H1 (cell line): ENCODE data around the gene AUH. TPM values are rescaled to one million over a fixed set of nuclear protein-coding genes. Genes with fewer than 3 reads are reported as not detected.

ENCODE experiments used
- CTCF ChIA-PET: fragments of 300-600 bp; sonication (Branson Sonifier 250); formaldehyde crosslinking; loops from one replicate; lab custom pipeline; 2021; ENCODE audit not compliant: partially characterized antibody; lab: Charles Lee
- POLR2A ChIA-PET: fragments of 300-600 bp; sonication (Branson Sonifier 250); formaldehyde crosslinking; loops from one replicate; lab custom pipeline; 2021; ENCODE audit warnings: inconsistent platforms; ENCODE audit not compliant: partially characterized antibody; lab: Charles Lee
- DNase-seq, 2 experiments: peaks; one replicate each; pipeline versions ENCODE4 v3.0.0 to v3.0.0-alpha.2; 2010 to 2022; ENCODE audit warnings: low spot score in 2 of 2, low read depth in 1 of 2, mixed read lengths in 1 of 2
- FAIRE-seq: peaks from 2 replicates; lab custom pipeline; 2011; peaks lifted over from hg19 to GRCh38; lab: Jason Lieb, UNC
- H2AFZ ChIP-seq: 2 replicates; pipeline ENCODE4 v1.8.1; 2012; ENCODE audit warnings: low read length, inconsistent platforms
- H2AK5ac ChIP-seq: 2 replicates; pipeline ENCODE4 v1.6.1; 2013; ENCODE audit warnings: low read depth, low read length
- H2BK120ac ChIP-seq: replicated peaks from 2 replicates; pipeline ENCODE3; 2013; ENCODE audit warnings: low read depth, low read length, inconsistent platforms
- H2BK12ac ChIP-seq: 2 replicates; pipeline ENCODE4 v1.6.1; 2013; ENCODE audit warnings: low read depth, low read length
- H2BK15ac ChIP-seq: 2 replicates; pipeline ENCODE4 v1.6.1; 2013; ENCODE audit warnings: low read length
- H2BK20ac ChIP-seq: 2 replicates; pipeline ENCODE4 v1.6.1; 2013; ENCODE audit warnings: low read length
- H2BK5ac ChIP-seq: 2 replicates; pipeline ENCODE4 v1.6.1; 2013; ENCODE audit warnings: low read depth, low read length
- H3K14ac ChIP-seq: 2 replicates; pipeline ENCODE4 v1.6.1; 2013; ENCODE audit warnings: inconsistent platforms; ENCODE audit not compliant: insufficient read length
- H3K18ac ChIP-seq: 2 replicates; pipeline ENCODE4 v1.6.1; 2013; ENCODE audit warnings: low read length; ENCODE audit errors: extremely low read depth
- H3K23ac ChIP-seq: 2 replicates; pipeline ENCODE4 v1.6.1; 2013; ENCODE audit warnings: inconsistent platforms; ENCODE audit not compliant: insufficient read length
- H3K23me2 ChIP-seq: 2 replicates; pipeline ENCODE4 v1.6.1; 2013; ENCODE audit warnings: low read depth, low read length
- H3K27ac ChIP-seq: 2 replicates; pipeline ENCODE4 v1.6.1; 2011; ENCODE audit warnings: low read depth, low read length, inconsistent platforms
- H3K27me3 ChIP-seq, 4 experiments: replicated peaks in 1 of 4; 1 replicate in 1 of 4; 2 replicates in 3 of 4; pipeline versions ENCODE4 v1.6.1 to v1.8.1; 2011 to 2013; ENCODE audit warnings: low read length in 3 of 4, mild to moderate bottlenecking in 3 of 4, inconsistent platforms in 2 of 4, mixed read lengths in 2 of 4, moderate library complexity in 1 of 4; ENCODE audit not compliant: control insufficient read depth in 3 of 4, insufficient read depth in 3 of 4; ENCODE audit errors: extremely low read depth in 1 of 4
- H3K36me3 ChIP-seq, 4 experiments: 2 replicates each; pipeline versions ENCODE4 v1.6.1 to v1.8.1; 2011 to 2013; ENCODE audit warnings: mild to moderate bottlenecking in 4 of 4, low read length in 3 of 4, moderate library complexity in 2 of 4, control low read depth in 1 of 4, inconsistent platforms in 1 of 4; ENCODE audit not compliant: insufficient read depth in 4 of 4, control insufficient read depth in 2 of 4
- H3K4ac ChIP-seq: replicated peaks from 2 replicates; pipeline ENCODE3; 2013; ENCODE audit warnings: low read length, low read depth, mixed read lengths, inconsistent platforms; ENCODE audit not compliant: insufficient read length
- H3K4me1 ChIP-seq, 4 experiments: replicated peaks in 1 of 4; 1 replicate in 1 of 4; 2 replicates in 3 of 4; pipeline versions ENCODE4 v1.6.1 to v1.8.1; 2011 to 2013; ENCODE audit warnings: low read length in 3 of 4, inconsistent platforms in 2 of 4, mixed read lengths in 1 of 4; ENCODE audit not compliant: insufficient read depth in 4 of 4, control insufficient read depth in 3 of 4
- H3K4me2 ChIP-seq, 2 experiments: 2 replicates each; pipeline versions ENCODE4 v1.6.1 to v1.8.1; 2011 to 2013; ENCODE audit warnings: low read depth in 2 of 2, low read length in 2 of 2, control low read depth in 1 of 2, inconsistent platforms in 1 of 2, mild to moderate bottlenecking in 1 of 2; ENCODE audit not compliant: insufficient read depth in 1 of 2
- H3K4me3 ChIP-seq, 4 experiments: fragments of 200-600, 300-600 bp in 1 of 4; sonication (generic), shearing (Covaris generic), sonication (Bioruptor Twin) in 1 of 4; 2 replicates each; pipeline versions ENCODE4 v1.5.1 to v1.8.1; 2011 to 2016; ENCODE audit warnings: low read length in 4 of 4, low read depth in 3 of 4, control low read depth in 2 of 4, inconsistent platforms in 2 of 4, mild to moderate bottlenecking in 2 of 4, mixed read lengths in 1 of 4, moderate library complexity in 1 of 4; ENCODE audit not compliant: insufficient read depth in 2 of 4; ENCODE audit errors: extremely low read depth in 1 of 4
- H3K56ac ChIP-seq: replicated peaks from 2 replicates; pipeline ENCODE3; 2013; ENCODE audit warnings: low read depth, mild to moderate bottlenecking, mixed read lengths, low read length, inconsistent platforms; ENCODE audit not compliant: insufficient read length
- H3K79me1 ChIP-seq: 2 replicates; pipeline ENCODE4 v1.6.1; 2013; ENCODE audit warnings: low read depth, low read length, control low read depth
- H3K79me2 ChIP-seq, 2 experiments: 2 replicates each; pipeline versions ENCODE4 v1.6.1 to v1.8.1; 2012 to 2013; ENCODE audit warnings: low read length in 2 of 2, mild to moderate bottlenecking in 2 of 2, inconsistent platforms in 1 of 2; ENCODE audit not compliant: insufficient read depth in 2 of 2, control insufficient read depth in 1 of 2
- H3K9ac ChIP-seq, 4 experiments: replicated peaks in 1 of 4; 1 replicate in 1 of 4; 2 replicates in 3 of 4; pipeline versions ENCODE4 v1.6.1 to v1.8.1; 2011 to 2013; ENCODE audit warnings: low read depth in 3 of 4, low read length in 3 of 4, control low read depth in 2 of 4, mild to moderate bottlenecking in 2 of 4, moderate library complexity in 2 of 4, inconsistent platforms in 1 of 4; ENCODE audit errors: extremely low read depth in 1 of 4
- H3K9me3 ChIP-seq, 2 experiments: 2 replicates each; pipeline versions ENCODE4 v1.6.1 to v1.8.1; 2012 to 2013; ENCODE audit warnings: mild to moderate bottlenecking in 2 of 2, moderate library complexity in 2 of 2, control low read depth in 1 of 2, inconsistent platforms in 1 of 2, low read depth in 1 of 2, low read length in 1 of 2, mixed read lengths in 1 of 2; ENCODE audit not compliant: insufficient read depth in 2 of 2
- H4K20me1 ChIP-seq, 2 experiments: replicated peaks in 1 of 2; 2 replicates each; pipeline versions ENCODE3 to v1.8.1; 2011 to 2013; ENCODE audit warnings: inconsistent platforms in 2 of 2, low read length in 2 of 2, mild to moderate bottlenecking in 1 of 2; ENCODE audit not compliant: insufficient read depth in 2 of 2, control insufficient read depth in 1 of 2
- H4K5ac ChIP-seq: 2 replicates; pipeline ENCODE4 v1.6.1; 2013; ENCODE audit warnings: low read length, low read depth, mixed read lengths, inconsistent platforms; ENCODE audit not compliant: insufficient read length
- H4K8ac ChIP-seq: 2 replicates; pipeline ENCODE4 v1.8.0; 2013; ENCODE audit warnings: mild to moderate bottlenecking, moderate library complexity, low read length, inconsistent platforms; ENCODE audit not compliant: insufficient read depth; ENCODE audit errors: extremely low read depth
- H4K91ac ChIP-seq: replicated peaks from 2 replicates; pipeline ENCODE3; 2013; ENCODE audit warnings: low read length, mixed read lengths, inconsistent platforms; ENCODE audit not compliant: insufficient read length
- EP300 ChIP-seq, 2 experiments: IDR thresholded peaks; 1 replicate in 1 of 2; 2 replicates in 1 of 2; pipeline ENCODE4 v1.6.1; 2011 to 2012; ENCODE audit warnings: low read depth in 2 of 2, low read length in 2 of 2, mild to moderate bottlenecking in 2 of 2, borderline replicate concordance in 1 of 2, inconsistent platforms in 1 of 2, moderate library complexity in 1 of 2
- GABPA ChIP-seq: IDR thresholded peaks from 2 replicates; pipeline ENCODE4 v1.6.1; 2011; ENCODE audit warnings: mild to moderate bottlenecking, low read length, moderate library complexity, borderline replicate concordance; ENCODE audit not compliant: insufficient read depth
- KDM1A ChIP-seq: fragments of 200-600, 300-600 bp; sonication (generic); IDR thresholded peaks from 2 replicates; pipeline ENCODE4 v1.7.1; 2016; ENCODE audit warnings: mild to moderate bottlenecking, low read length, borderline replicate concordance
- KDM4A ChIP-seq: IDR thresholded peaks from one replicate; pipeline ENCODE4 v1.7.1; 2012; ENCODE audit warnings: low read depth, mild to moderate bottlenecking, moderate library complexity, low read length, inconsistent platforms; ENCODE audit not compliant: severe bottlenecking
- MAX ChIP-seq: IDR thresholded peaks from 2 replicates; pipeline ENCODE4 v1.6.1; 2012; ENCODE audit warnings: inconsistent platforms
- NRF1 ChIP-seq: IDR thresholded peaks from 2 replicates; pipeline ENCODE4 v1.6.1; 2011; ENCODE audit warnings: mild to moderate bottlenecking, low read depth, low read length, improper control_type of control experiment
- PHF8 ChIP-seq: fragments of 200-600 bp; sonication (generic); conservative IDR thresholded peaks from 2 replicates; pipeline ENCODE4 v1.7.1; 2012; ENCODE audit warnings: low read depth, mild to moderate bottlenecking, inconsistent platforms, low read length, moderate library complexity
- SIN3A ChIP-seq, 2 experiments: IDR thresholded peaks in 1 of 2; conservative IDR thresholded peaks in 1 of 2; 2 replicates each; pipeline ENCODE4 v1.6.1; 2011 to 2012; ENCODE audit warnings: low read length in 2 of 2, improper control_type of control experiment in 1 of 2, low read depth in 1 of 2, mild to moderate bottlenecking in 1 of 2
- SP1 ChIP-seq: IDR thresholded peaks from 2 replicates; pipeline ENCODE4 v1.6.1; 2011; ENCODE audit warnings: low read depth, low read length
- SRF ChIP-seq: IDR thresholded peaks from 2 replicates; pipeline ENCODE4 v1.6.1; 2011; ENCODE audit warnings: mild to moderate bottlenecking, low read depth, low read length, moderate library complexity
- TAF7 ChIP-seq: optimal IDR thresholded peaks from 2 replicates; pipeline ENCODE3; 2011; ENCODE audit warnings: low read depth, mild to moderate bottlenecking, inconsistent platforms, low read length, moderate library complexity, borderline replicate concordance
- TEAD4 ChIP-seq: IDR thresholded peaks from 2 replicates; pipeline ENCODE4 v1.6.1; 2012; ENCODE audit warnings: low read depth, low read length, inconsistent platforms, mixed read lengths
- YY1 ChIP-seq: IDR thresholded peaks from 2 replicates; pipeline ENCODE4 v1.6.1; 2011; ENCODE audit warnings: low read depth, mild to moderate bottlenecking, low read length
- WGBS, 2 experiments: shearing (Covaris generic) in 1 of 2; methylation state at CpG; one replicate each; pipeline versions ENCODE4 v1.1.6 to v1.1.7; 2013 to 2015; ENCODE audit warnings: low lambda C conversion rate in 2 of 2, mixed read lengths in 2 of 2, inconsistent platforms in 1 of 2, low coverage in 1 of 2, missing lambda C conversion rate in 1 of 2; ENCODE audit not compliant: insufficient replicate concordance in 2 of 2, insufficient coverage in 1 of 2, insufficient read length in 1 of 2; ENCODE audit errors: extremely low coverage in 1 of 2, missing lambda C conversion rate in 1 of 2; 5-methylcytosine and 5-hydroxymethylcytosine counted together
- polyA plus RNA-seq, 7 experiments: library from polyadenylated mRNA; depleted of rRNA in 3 of 7; stranded (reverse) in 5 of 7; unstranded in 2 of 7; fragments of >200 nt in 5 of 7; fragments of 200-250 nt in 2 of 7; gene quantifications; 1 replicate in 5 of 7; 2 replicates in 1 of 7; 4 replicates in 1 of 7; pipeline versions ENCODE4 v1.2.1 to v1.2.3, GENCODE V29; 2011 to 2013; ENCODE audit warnings: missing spikeins in 2 of 7, mixed read lengths in 2 of 7
- total RNA-seq: library from RNA; stranded (reverse); fragmentation: NEBNext Ultra II Directional; extraction: Animal tissue kit (Norgen Biotek cat#: 25700); gene quantifications from 2 replicates; pipeline ENCODE4 v1.2.1, GENCODE V29; 2021

AUH gene
- total and polyA plus RNA-seq, 2 of the 8 experiments (the other 6 are each of a cell fraction or from before 2014, with no cell fraction given): 5.8 to 21.9 TPM

GRCh38 chr9:91190062-91190461 lies 171.7 kb downstream of the AUH start:
- H3K4me1 ChIP-seq: peaks cover 0 to 3% (median 0%) of the 10 kb centered on the region in 4 experiments; a peak in 3 of 7 replicates
- no peak overlapping the region for H3K56ac ChIP-seq
- 89% methylated on average over 4 of the region's 4 CpGs; no CpG with 5 or more reads in 1 of the 2 experiments for WGBS, 2 experiments
- H4K5ac ChIP-seq: no peak overlapping the region
- no peak for DNase-seq
- no peak overlapping the region for H2BK120ac ChIP-seq
- no peak overlapping the region for H3K14ac ChIP-seq
- H3K9ac ChIP-seq: no peak overlapping the region
- peaks cover 10% of the 10 kb centered on the region; the same call in 1 of the 2 replicates for H3K23me2 ChIP-seq
- no peak overlapping the region for H3K4me2 ChIP-seq
- H2AFZ ChIP-seq: no peak overlapping the region
- CTCF ChIA-PET: no interaction called here
- H2BK15ac ChIP-seq: no peak overlapping the region
- H3K4me3 ChIP-seq: no peak overlapping the region
- no peak overlapping the region for H2BK5ac ChIP-seq
- H2BK12ac ChIP-seq: no peak overlapping the region
- H3K27me3 ChIP-seq: peaks cover 2 to 23% (median 19%) of the 10 kb centered on the region in 4 experiments
- FAIRE-seq: no peak
- no peak overlapping the region for H3K23ac ChIP-seq
- H3K79me1 ChIP-seq: no peaks in the 10 kb centered on the region
- no peak overlapping the region for H4K91ac ChIP-seq
- H2BK20ac ChIP-seq: no peak overlapping the region
- no peaks in the 10 kb centered on the region for H3K36me3 ChIP-seq
- no peaks in the 10 kb centered on the region for H4K20me1 ChIP-seq
- no peak overlapping the region for H4K8ac ChIP-seq
- H3K9me3 ChIP-seq: peaks cover 2 to 3% of the 10 kb centered on the region in 2 experiments; a peak in 1 of 4 replicates
- H3K4ac ChIP-seq: no peak overlapping the region
- H2AK5ac ChIP-seq: no peak overlapping the region
- H3K18ac ChIP-seq: no peak overlapping the region
- no peak overlapping the region for H3K27ac ChIP-seq
- POLR2A ChIA-PET: no interaction called here
- H3K79me2 ChIP-seq: no peaks in the 10 kb centered on the region
- TF ChIP-seq GABPA (no peak), TAF7 (no peak), PHF8 (no peak), EP300 (IDR thresholded peaks at IDR 0.05; ENCODE audit: borderline replicate concordance in 1 of 2, low read depth in 2 of 2, low read length in 2 of 2) (no peak), YY1 (no peak), TEAD4 (no peak), KDM4A (no peak), KDM1A (no peak), SRF (no peak), SIN3A (conservative IDR thresholded peaks at IDR 0.05 in 1 of 2, IDR thresholded peaks at IDR 0.05 in 1 of 2; ENCODE audit: low read depth in 1 of 2, low read length in 2 of 2) (no peak), NRF1 (no peak), MAX (no peak), SP1 (no peak)
